ENCODE data around the gene PTPN3.
"Not testable (repeated sequence)": the region's sequence is repeated elsewhere in the genome, so short reads cannot be mapped to it uniquely, and the experiment has no call there.

Gene PTPN3

GRCh38 chr9:109383356-109383755 lies 114.8 kb downstream of the PTPN3 start:
- DNase-seq = no peak

- no peak for DNase-seq
Measured at GRCh38 chr9:109382585-109382984, 115.5 kb downstream of the PTPN3 start.

- no peak for DNase-seq
Measured at GRCh38 chr9:109382182-109382581, 115.9 kb downstream of the PTPN3 start.

DNA sequence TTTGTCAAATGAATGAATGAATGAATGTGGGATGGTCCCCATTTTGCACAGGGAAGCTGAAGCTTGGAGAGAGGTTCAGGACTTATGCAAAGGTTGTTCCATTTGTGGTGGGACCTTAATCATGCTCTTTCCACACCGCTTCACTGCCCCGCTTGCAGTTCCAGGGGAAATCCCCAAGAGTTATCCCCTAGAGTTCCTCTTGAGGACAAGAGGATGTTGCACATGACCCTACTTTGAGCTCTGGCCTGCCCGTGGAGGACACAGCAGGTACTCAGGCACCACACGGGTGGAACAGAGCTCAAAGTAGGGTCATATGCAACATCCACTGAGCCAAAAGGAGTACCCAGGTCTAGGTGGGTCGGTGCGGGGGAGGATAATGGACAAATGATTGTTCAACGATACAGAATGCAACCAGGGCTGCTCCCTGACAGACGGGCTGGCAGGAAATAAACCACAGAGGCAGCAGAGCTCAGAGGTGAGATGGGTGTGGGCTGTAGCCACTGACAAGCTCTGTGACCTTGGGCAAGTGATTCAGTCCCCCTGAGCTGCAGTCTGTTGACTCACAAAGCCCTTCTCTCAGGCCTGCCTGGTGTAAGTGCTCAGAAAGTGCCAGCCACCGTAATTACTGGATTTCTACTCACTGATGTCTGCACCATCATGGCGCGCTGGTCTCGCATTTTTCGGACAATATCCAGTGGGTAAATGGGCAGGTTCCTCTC lies 116.9 kb downstream of the PTPN3 start:
- peak; percentile 77 for DNase-seq

GRCh38 chr9:109379513-109379912 lies 118.6 kb downstream of the PTPN3 start:
- no peak for DNase-seq

- DNase-seq = no peak
Measured at GRCh38 chr9:109378316-109378715, 119.8 kb downstream of the PTPN3 start.

- no peak for DNase-seq
Measured at GRCh38 chr9:109372246-109372645, 125.9 kb downstream of the PTPN3 start.

GRCh38 chr9:109371374-109371773 lies 126.7 kb downstream of the PTPN3 start:
- DNase-seq = no peak

DNA sequence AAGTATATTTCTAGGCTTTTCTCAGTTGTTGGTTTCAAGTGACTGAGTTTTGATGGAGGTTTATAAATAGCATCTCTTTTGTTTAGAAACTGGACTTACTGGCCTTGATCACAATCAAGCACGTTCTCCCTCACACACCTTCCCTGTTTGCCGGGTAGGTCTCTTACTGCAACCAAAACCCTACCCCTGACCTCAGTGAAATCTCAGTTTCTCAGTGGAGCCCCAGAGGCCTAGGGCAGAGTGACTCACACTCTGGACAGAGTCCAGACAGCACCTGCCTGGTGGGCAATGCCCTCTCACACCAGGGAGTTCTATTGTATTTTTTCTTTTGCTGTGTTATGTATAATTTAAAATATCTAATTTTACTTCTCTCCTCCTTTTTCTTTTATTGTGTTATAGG lies 128.8 kb downstream of the PTPN3 start:
- DNase-seq = no peak

DNA sequence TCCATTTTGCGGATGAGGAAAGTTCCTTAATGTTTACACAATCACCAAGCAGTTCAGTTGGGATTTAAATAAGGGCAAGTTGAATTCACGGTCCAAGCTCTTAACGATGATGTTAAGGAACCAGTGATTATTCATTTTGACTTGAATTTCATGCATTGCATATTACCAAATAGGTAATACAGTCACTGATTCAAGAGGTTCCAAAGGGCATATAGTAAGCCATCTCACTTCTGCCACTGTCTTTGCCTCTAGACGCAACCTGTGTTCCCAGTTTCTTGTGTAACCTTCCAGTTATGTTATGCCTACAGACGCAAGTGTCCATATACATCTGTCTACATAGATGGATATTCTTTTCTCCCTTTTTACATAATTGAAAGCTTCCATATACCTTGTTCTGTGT lies 137.3 kb downstream of the PTPN3 start:
- DNase-seq = no peak

DNA sequence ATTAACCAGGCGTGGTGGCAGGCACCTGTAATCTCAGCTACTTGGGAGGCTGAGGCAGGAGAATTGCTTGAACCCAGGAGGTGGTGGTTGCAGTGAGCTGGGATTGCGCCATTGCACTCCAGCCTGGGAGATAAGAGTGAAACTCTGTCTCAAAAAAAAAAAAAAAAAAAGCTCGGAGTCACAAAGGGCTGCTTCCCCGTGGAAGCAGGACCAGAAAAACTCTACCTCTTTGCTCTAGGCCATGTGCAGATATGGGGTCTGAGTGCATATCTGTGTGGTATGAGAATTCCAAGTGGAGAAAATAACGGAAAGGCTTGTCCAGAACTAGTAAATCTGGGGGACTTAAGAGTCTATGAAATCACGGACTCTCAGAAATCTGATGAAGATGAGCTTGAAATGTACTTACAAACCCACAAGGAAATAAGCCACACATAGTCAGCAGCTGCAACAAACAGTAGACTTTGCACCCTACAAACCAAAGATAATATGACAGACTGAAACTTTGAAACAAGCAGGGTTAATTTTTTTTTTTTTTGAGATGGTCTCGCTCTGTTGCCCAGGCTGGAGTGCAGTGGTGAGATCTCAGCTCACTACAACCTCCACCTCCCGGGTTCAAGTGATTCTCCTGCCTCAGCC lies 139.0 kb downstream of the PTPN3 start:
- DNase-seq = not testable (repeated sequence)

- no peak for DNase-seq
Measured at GRCh38 chr9:109355564-109356297, 142.4 kb downstream of the PTPN3 start.

DNA sequence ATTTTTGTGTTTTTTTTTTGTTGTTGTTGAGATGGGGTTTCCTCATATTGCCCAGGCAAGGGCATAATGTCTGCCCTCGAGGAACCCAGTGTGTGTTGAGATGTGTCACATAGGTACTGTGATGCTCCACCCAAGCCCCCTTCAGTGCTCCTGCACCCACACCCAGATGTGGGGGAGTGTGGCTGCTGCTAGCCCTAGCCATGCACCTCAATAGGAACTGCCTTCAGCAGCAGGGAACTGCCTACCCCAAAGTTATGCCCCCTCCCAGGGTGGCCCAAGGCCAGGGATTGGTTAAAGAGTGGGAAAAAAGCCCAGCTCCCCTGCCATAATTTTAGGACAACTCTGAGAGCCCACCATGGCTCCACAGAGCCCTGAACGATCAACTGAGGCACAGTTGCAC lies 143.9 kb downstream of the PTPN3 start:
- no peak for DNase-seq

DNA sequence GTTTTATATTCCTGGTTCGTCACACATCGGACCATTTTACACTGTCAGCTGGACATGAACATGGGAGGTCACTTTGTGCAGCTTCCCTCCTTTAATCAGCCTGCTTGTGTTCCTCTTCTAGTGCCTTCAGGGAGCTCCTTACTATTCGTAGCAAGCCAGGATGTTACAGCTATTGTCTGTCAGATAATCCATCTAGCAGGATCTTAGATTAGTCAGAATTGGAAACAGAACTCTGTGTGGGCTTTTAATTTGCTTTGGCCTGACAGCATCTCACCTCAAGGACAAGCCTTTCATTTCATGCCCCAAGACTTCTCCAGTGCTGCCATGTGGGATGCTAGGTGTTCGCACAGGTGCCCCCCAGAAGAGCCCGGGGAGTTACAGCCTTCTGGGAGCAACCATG lies 147.1 kb downstream of the PTPN3 start:
- no peak for DNase-seq

DNA sequence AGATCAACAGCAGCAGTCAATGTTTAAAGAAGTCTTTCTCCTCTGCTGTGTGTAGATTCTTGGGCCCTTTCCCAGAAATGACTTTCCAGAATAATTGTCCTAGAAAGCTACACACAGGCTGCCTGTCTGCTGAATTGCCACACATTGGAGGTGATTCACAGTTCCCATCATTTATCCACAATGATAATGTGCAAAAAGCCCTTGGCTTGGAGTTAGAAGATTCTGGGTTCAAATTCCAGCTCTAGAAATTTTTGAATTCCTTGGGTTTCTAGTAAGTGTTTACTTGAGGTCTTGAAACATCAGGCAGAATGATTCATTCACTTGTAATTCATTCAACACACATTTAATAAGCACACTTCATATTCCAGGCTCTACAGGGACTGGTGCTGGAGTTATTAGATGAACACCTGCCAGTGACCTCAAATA lies 148.7 kb downstream of the PTPN3 start:
- no peak for DNase-seq

- no peak for DNase-seq
Measured at GRCh38 chr9:109346904-109347303, 151.2 kb downstream of the PTPN3 start.

GRCh38 chr9:109344866-109345265 lies 153.2 kb downstream of the PTPN3 start:
- no peak for DNase-seq

GRCh38 chr9:109342878-109343277 lies 155.2 kb downstream of the PTPN3 start:
- DNase-seq = no peak

DNA sequence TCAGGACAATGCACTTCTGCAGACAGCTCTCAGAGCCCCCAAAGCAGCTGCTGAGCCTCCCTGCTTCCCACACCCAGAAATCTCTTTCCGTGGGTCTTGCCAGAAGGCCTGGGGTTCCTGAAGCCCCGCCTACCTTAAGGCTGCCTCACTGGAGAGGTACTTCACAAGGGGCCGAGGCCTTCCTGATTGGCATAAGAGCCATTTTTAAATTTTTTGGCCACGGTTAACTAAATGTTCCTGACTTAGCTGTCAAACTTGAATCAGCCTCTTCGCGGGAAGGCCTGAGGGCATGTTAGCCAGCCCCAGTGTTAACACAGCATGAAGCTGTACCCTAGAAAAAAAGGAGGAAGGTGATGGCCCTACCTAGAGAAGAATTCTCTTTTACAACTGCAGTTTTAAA lies 156.5 kb downstream of the PTPN3 start:
- no peak for DNase-seq

DNA sequence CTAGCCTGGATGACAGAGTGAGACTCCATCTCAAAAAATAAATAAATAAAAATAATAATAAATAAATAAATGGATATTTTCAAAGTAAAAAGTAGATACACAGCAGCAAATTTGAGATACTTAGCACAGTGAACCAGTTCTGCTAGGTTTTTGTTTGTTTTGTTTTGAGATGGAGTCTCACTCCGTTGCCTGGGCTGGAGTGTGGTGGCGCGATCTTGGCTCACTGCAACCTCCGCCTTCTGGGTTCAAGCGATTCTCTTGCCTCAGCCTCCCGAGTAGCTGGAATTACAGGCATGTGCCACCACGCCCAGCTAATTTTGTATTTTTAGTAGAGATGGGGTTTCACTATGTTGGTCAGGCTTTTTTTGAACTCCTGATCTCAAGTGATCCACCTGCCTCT lies 157.1 kb downstream of the PTPN3 start:
- DNase-seq = not testable (repeated sequence)

DNA sequence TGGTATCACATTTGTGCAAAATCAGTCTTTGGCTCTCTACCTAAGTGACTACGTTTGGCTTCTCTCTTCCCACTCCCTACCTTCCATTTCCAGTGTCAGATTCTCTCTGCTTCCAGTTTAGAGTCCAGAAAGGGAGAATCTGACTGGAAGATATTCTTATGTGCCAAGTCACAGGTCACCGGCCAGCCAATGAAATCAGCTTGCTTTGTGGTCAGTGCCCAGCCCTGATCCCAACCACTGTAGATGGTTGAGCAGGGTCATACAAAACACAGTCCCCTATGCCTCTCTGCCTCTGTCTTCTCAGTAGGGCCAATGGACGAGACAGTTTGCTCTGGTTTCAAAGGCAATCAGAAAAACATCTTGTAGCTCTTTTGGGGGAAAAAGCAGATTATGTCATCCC lies 161.7 kb downstream of the PTPN3 start:
- no peak for DNase-seq

GRCh38 chr9:109335929-109336328 lies 162.2 kb downstream of the PTPN3 start:
- no peak for DNase-seq

GRCh38 chr9:109335121-109335520 lies 163.0 kb downstream of the PTPN3 start:
- DNase-seq = no peak

- no peak for DNase-seq
Measured at GRCh38 chr9:109331353-109331752, 166.8 kb downstream of the PTPN3 start.

Measured in NK-92 treated with Interleukin-12 subunit alpha and Interleukin-12 subunit beta, amount 100 ng/mL, for 24 hours (cell line).